Sigmoid colon (tissue), 7 donors: ENCODE results near the gene RAVER2. TPM values are rescaled to one million over a fixed set of nuclear protein-coding genes. Genes with fewer than 3 reads are reported as not detected.

ENCODE experiments used
- DNase-seq: peaks from one replicate; pipeline ENCODE4 v3.0.0-alpha.2; 2019
- H3K27ac ChIP-seq, 4 donors: fragments of 200-600 bp; sonication (generic); one replicate each; pipeline ENCODE4 v1.5.1; 2016 to 2019; ENCODE audit warnings: mild to moderate bottlenecking in 1 of 4
- H3K27me3 ChIP-seq, 3 donors: fragments of 200-600 bp; sonication (generic); one replicate each; pipeline ENCODE4 v1.5.1; 2019; ENCODE audit warnings: mild to moderate bottlenecking in 1 of 3
- H3K36me3 ChIP-seq, 4 donors: fragments of 200-600 bp; sonication (generic); one replicate each; pipeline ENCODE4 v1.5.1; 2016 to 2019
- H3K4me1 ChIP-seq, 4 donors: fragments of 200-600 bp; sonication (generic); one replicate each; pipeline ENCODE4 v1.5.1; 2017 to 2019
- H3K4me3 ChIP-seq, 4 donors: fragments of 200-600 bp; sonication (generic); one replicate each; pipeline ENCODE4 v1.5.1; 2017 to 2019; ENCODE audit warnings: mild to moderate bottlenecking in 2 of 4, moderate library complexity in 1 of 4
- H3K9me3 ChIP-seq, 4 donors: fragments of 200-600 bp in 3 of 4; sonication (generic) in 3 of 4; one replicate each; pipeline versions ENCODE4 v1.5.1 to v1.6.1; 2013 to 2019
- EP300 ChIP-seq, 4 donors: sonication (generic); formaldehyde crosslinking; IDR thresholded peaks; one replicate each; pipeline ENCODE4 v1.6.1; 2017; ENCODE audit warnings: antibody characterized with exemption in 4 of 4
- POLR2A ChIP-seq, 2 donors: fragments of 450-650 bp; IDR thresholded peaks; one replicate each; pipeline ENCODE4 v1.6.1; 2016; ENCODE audit warnings: antibody characterized with exemption in 2 of 2, mild to moderate bottlenecking in 2 of 2, moderate library complexity in 2 of 2
- POLR2AphosphoS5 ChIP-seq, 4 donors: sonication (generic); formaldehyde crosslinking; IDR thresholded peaks; one replicate each; pipeline ENCODE4 v1.6.1; 2017; ENCODE audit warnings: antibody characterized with exemption in 4 of 4
- WGBS, 2 donors: extraction: QIAGEN DNeasy Blood & Tissue Kit; methylation state at CpG; one replicate each; pipeline ENCODE4 v1.1.7; 2013; 5-methylcytosine and 5-hydroxymethylcytosine counted together
- intact Hi-C: fragments of 100-400 bp; cut with DNase I; formaldehyde crosslinking; loops from one replicate; pipeline ENCODE4 v1.15.1; 2023
- polyA plus RNA-seq, 3 donors: library from polyadenylated mRNA; stranded (reverse); fragments of 200-250 nt; gene quantifications; one replicate each; pipeline ENCODE4 v1.2.3, GENCODE V29; 2013
- total RNA-seq, 4 donors: library from RNA; depleted of rRNA; stranded (reverse); fragments of >200 nt; gene quantifications; one replicate each; pipeline ENCODE4 v1.1.0, GENCODE V29; 2016
- TF ChIP-seq, protein P1 (sequence below), 4 experiments: fragments of 450-650 bp in 3 of 4; fragments of 200-600 bp in 1 of 4; IDR thresholded peaks; one replicate each; pipeline ENCODE4 v1.5.1; 2016 to 2019; ENCODE audit warnings: antibody characterized with exemption in 4 of 4, mild to moderate bottlenecking in 3 of 4, moderate library complexity in 2 of 4
- donor health status: healthy with polysubstance abuse.
- donor health status: Bipolar disorder and iron deficiency.
- donor health status: healthy.

Gene RAVER2
- total and polyA plus RNA-seq, 7 donors = 11.9 to 48.8 (median 17.5) TPM

DNA sequence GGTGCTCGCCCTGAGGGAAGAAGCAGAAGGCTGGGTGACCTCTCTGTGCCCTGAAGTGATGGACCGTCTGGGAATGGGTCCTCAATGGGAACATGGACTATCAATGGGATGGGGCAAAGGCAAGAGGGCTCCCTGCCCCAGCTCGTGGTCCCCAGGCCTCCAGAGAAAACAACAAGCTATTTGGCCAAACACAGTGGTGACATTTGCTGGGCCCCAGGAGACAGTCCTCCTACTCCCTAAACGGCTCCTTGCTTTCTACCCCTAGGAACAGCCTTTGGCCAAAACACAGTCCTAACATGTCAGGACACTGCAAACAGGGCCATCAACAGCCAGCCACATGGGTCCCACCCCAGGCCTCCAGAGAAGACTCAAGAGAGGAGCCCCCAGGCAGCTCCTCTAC, 102.8 kb downstream of the RAVER2 start:
- intact Hi-C loops = no loop called here
- Histone ChIP-seq H3K9me3 (no peaks in the 10 kb centered on the region), H3K27me3 (no peaks in the 10 kb centered on the region), H3K4me1 (no peaks in the 10 kb centered on the region), H3K4me3 (no peak overlapping the region), H3K27ac (no peak overlapping the region), H3K36me3 (peaks cover 21 to 89% (median 37%) of the 10 kb centered on the region in 4 donors)
- TF ChIP-seq POLR2A (IDR thresholded peaks at IDR 0.05) = no peak
- TF ChIP-seq POLR2AphosphoS5 (IDR thresholded peaks at IDR 0.05) = no peak
- DNase-seq = no peak
- WGBS, 2 donors = 92 to 97% methylated on average over 4 of the region's 4 CpGs

DNA sequence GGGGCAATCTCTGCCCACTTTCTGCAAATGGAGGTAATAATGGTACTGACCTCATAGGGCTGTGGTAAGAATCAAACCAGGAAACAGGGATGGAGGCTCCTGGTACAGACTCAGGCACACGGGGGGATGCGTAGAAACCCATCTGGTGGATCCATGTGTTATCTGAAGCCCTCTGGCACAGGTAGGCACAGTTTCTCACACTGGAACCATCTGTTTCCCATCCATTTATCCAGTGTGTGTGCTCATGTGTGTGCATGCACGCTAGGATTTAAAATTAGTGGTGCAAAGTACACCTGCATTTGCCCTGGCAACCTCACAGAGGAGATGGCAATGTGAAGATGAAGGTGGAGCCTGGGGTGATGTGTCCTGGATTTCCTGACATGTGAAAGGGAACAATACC, 103.3 kb downstream of the RAVER2 start:
- no peak for DNase-seq
- H3K27me3 ChIP-seq = no peaks in the 10 kb centered on the region
- H3K4me3 ChIP-seq = no peak overlapping the region
- WGBS, 2 donors = 95% methylated on average over 3 of the region's 3 CpGs
- no peaks in the 10 kb centered on the region for H3K9me3 ChIP-seq
- H3K27ac ChIP-seq = no peak overlapping the region
- TF ChIP-seq POLR2AphosphoS5 (IDR thresholded peaks at IDR 0.05) (no peak), POLR2A (IDR thresholded peaks at IDR 0.05) (no peak)
- TF ChIP-seq, protein P1, sequence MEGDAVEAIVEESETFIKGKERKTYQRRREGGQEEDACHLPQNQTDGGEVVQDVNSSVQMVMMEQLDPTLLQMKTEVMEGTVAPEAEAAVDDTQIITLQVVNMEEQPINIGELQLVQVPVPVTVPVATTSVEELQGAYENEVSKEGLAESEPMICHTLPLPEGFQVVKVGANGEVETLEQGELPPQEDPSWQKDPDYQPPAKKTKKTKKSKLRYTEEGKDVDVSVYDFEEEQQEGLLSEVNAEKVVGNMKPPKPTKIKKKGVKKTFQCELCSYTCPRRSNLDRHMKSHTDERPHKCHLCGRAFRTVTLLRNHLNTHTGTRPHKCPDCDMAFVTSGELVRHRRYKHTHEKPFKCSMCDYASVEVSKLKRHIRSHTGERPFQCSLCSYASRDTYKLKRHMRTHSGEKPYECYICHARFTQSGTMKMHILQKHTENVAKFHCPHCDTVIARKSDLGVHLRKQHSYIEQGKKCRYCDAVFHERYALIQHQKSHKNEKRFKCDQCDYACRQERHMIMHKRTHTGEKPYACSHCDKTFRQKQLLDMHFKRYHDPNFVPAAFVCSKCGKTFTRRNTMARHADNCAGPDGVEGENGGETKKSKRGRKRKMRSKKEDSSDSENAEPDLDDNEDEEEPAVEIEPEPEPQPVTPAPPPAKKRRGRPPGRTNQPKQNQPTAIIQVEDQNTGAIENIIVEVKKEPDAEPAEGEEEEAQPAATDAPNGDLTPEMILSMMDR (IDR thresholded peaks at IDR 0.05) = no peak
- peaks cover 21 to 92% (median 38%) of the 10 kb centered on the region in 4 donors for H3K36me3 ChIP-seq
- intact Hi-C loops = no loop called here
- H3K4me1 ChIP-seq = no peaks in the 10 kb centered on the region

DNA sequence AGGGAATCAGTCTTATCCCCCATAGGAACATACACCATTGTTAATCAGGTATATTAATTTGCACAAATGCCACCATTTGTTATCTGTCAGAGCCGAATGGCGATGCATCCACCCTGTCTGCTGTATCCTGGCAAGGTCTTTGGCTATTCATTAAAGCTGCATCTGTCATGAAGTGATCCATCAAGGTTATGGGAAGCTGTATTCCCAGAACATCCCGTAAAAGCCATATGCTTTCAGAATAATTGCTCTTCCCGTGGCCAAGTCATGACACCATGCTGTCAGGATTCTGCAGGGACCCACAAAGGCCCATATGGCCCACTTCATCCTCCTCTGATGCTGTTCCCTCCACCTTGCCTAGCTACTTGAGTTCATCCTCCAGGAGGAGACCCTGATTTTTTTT, 103.9 kb downstream of the RAVER2 start:
- no peaks in the 10 kb centered on the region for H3K9me3 ChIP-seq
- 88 to 93% methylated on average over 4 of the region's 4 CpGs for WGBS, 2 donors
- H3K27me3 ChIP-seq = no peaks in the 10 kb centered on the region
- peaks cover 20 to 92% (median 39%) of the 10 kb centered on the region in 4 donors for H3K36me3 ChIP-seq
- no peaks in the 10 kb centered on the region for H3K4me1 ChIP-seq
- TF ChIP-seq EP300 (IDR thresholded peaks at IDR 0.05) (no peak), POLR2AphosphoS5 (IDR thresholded peaks at IDR 0.05) (no peak), POLR2A (IDR thresholded peaks at IDR 0.05) (no peak)
- TF ChIP-seq, protein P1 (IDR thresholded peaks at IDR 0.05) = no peak
- intact Hi-C loops = no loop called here
- no peak overlapping the region for H3K27ac ChIP-seq
- no peak for DNase-seq
- H3K4me3 ChIP-seq = no peak overlapping the region

DNA sequence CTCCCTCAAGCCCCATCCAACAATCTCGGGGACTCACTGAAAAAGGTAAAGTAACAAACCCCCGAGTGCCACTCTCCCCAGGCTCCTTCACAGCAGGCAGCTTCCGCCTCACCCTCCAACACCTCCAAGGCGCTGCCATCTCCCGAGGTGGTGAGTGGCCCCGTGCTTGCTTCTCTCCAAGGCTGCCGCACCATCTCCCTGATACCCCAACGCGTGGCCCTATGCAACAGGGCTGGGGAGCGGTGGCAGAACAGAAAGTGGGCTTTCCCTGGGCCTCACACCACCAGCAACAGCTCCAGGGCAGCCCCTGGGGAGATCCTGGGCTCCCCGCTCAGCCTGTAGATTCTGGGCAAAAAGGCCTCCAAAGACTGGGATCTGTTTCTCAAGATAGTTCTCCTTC, 105.1 kb downstream of the RAVER2 start:
- H3K27me3 ChIP-seq = no peaks in the 10 kb centered on the region
- H3K9me3 ChIP-seq = no peaks in the 10 kb centered on the region
- H3K27ac ChIP-seq = no peak overlapping the region
- intact Hi-C loops = no loop called here
- TF ChIP-seq POLR2AphosphoS5 (IDR thresholded peaks at IDR 0.05) = no peak
- TF ChIP-seq POLR2A (IDR thresholded peaks at IDR 0.05) = no peak
- TF ChIP-seq, protein P1 (IDR thresholded peaks at IDR 0.05) = no peak
- TF ChIP-seq EP300 (IDR thresholded peaks at IDR 0.05) = no peak
- 95 to 96% methylated on average over 11 of the region's 11 CpGs for WGBS, 2 donors
- no peak for DNase-seq
- H3K36me3 ChIP-seq = peaks cover 14 to 92% (median 43%) of the 10 kb centered on the region in 4 donors
- no peaks in the 10 kb centered on the region for H3K4me1 ChIP-seq
- H3K4me3 ChIP-seq = no peak overlapping the region

DNA sequence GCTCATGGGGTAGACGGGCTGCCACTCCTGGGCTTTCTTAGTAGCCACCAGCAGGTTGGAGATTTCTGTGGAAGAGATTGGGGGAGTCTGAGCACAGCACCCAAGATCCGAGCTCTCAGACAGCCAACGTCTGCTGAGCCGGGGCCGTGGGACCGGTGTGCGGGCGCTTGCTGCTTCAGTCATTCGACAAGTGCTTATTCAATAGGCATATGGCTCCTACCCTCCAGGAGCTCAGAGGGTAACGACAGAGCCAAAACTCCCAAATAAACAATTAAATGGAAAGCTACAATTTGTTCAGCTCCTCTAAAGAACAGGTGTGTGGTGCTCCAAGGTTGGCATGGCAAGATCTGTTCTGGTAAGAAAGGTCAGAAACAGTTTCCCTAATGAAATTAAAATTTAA, 106.0 kb downstream of the RAVER2 start:
- TF ChIP-seq POLR2A (IDR thresholded peaks at IDR 0.05) (no peak), POLR2AphosphoS5 (IDR thresholded peaks at IDR 0.05) (no peak), EP300 (IDR thresholded peaks at IDR 0.05) (no peak)
- TF ChIP-seq, protein P1 (IDR thresholded peaks at IDR 0.05) = no peak
- no peaks in the 10 kb centered on the region for H3K4me1 ChIP-seq
- 90 to 97% methylated on average over 10 of the region's 10 CpGs for WGBS, 2 donors
- no peaks in the 10 kb centered on the region for H3K27me3 ChIP-seq
- H3K4me3 ChIP-seq = no peak overlapping the region
- H3K36me3 ChIP-seq = peaks cover 14 to 90% (median 44%) of the 10 kb centered on the region in 4 donors
- no peak overlapping the region for H3K27ac ChIP-seq
- no peaks in the 10 kb centered on the region for H3K9me3 ChIP-seq
- no peak for DNase-seq
- intact Hi-C loops = no loop called here
